OCI-LY3 (cell line): Measurements from ENCODE around the gene NUP153.

ENCODE experiments used
- CTCF ChIP-seq: fragments of 200-600, 300-600 bp; sonication (generic); IDR thresholded peaks from 2 replicates; pipeline ENCODE4 v1.5.1; 2014; ENCODE audit warnings: antibody characterized with exemption, low read length, low read depth
- EZH2phosphoT487 ChIP-seq: fragments of 200-600 bp; shearing (Covaris generic); IDR thresholded peaks from 2 replicates; pipeline ENCODE4 v1.6.1; 2018; ENCODE audit warnings: antibody characterized with exemption, mixed run types, low read depth

DNA sequence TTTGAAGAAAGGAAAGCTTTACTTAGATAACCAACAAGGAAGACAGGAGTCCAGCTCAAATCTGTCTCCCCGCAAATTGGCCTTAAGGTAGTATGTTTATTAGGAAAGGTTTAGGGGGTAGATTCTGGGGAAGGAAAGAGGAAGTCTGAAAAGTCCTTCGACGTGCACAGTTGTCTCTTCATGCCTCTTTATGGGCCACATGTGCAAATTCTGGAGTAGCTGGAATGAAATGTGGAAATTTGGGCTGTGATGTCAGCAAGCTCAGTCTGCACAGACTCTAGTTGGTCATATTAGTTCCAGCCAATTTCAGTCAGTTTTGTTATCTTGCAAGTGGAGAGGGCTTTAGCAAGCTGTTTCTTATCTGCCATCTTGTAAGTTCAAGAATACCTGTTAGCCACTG, 50.1 kb downstream of the NUP153 start:
- no peak for TF ChIP-seq CTCF
- no peak for TF ChIP-seq EZH2phosphoT487
